Measurements from ENCODE around the gene RBMS3.

DNA sequence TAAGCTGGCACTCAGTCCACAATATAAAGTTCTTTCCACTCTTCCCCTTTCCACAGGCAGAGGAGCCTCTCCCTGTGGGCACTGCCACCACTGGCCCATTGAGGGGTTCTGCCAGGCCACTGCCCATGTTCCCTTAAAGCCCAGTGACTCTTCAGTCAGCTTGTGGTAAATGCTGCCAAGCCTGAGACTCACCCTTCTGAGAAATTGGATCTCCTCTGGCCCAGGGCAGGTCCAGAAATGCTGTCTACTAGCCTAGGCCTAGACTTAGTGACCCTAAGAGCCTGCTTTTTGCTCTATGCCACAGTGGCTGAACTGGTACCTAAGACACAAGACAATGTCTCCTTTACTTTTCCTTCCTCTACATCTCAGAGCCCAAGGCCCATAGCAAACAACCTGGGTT is 295.8 kb downstream of the RBMS3 start:
- TF ChIP-seq CTCF (conservative IDR thresholded peaks at IDR 0.05 in 1 of 2, IDR thresholded peaks at IDR 0.05 in 1 of 2; ENCODE audit: low read depth in 1 of 2, low read length in 2 of 2) (no peak), EZH2 (IDR thresholded peaks at IDR 0.05; ENCODE audit: low read length, missing control alignments) (no peak)
